ENCODE data around the gene FOXC2.

Gene FOXC2

DNA sequence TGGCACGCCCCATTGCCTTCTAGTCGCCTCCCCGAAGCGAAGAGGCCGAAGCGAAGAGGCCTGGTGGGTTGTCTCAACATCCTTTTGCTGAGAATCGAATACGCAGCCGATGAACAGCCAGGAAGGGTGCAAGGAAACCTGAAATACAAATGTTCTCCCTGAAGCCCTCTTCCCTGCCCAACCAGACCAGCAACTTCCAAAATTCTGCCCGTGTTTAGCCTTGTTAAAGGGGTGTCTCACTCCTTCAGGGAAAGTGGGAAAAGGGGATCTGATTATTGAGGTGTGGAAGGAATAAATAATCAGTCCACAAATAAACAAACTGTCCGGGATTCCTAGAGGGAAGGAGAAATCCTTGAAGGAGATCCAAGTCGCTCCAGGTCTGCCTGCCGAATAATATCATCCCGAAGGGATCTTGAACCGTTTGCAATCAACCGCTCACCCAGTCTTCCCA, 1.4 kb upstream of the FOXC2 start:
- TF ChIP-seq, protein P1, sequence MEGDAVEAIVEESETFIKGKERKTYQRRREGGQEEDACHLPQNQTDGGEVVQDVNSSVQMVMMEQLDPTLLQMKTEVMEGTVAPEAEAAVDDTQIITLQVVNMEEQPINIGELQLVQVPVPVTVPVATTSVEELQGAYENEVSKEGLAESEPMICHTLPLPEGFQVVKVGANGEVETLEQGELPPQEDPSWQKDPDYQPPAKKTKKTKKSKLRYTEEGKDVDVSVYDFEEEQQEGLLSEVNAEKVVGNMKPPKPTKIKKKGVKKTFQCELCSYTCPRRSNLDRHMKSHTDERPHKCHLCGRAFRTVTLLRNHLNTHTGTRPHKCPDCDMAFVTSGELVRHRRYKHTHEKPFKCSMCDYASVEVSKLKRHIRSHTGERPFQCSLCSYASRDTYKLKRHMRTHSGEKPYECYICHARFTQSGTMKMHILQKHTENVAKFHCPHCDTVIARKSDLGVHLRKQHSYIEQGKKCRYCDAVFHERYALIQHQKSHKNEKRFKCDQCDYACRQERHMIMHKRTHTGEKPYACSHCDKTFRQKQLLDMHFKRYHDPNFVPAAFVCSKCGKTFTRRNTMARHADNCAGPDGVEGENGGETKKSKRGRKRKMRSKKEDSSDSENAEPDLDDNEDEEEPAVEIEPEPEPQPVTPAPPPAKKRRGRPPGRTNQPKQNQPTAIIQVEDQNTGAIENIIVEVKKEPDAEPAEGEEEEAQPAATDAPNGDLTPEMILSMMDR (IDR thresholded peaks at IDR 0.05; ENCODE audit: low read depth, low read length) = no peak
- H3K4me3 ChIP-seq (ENCODE audit: low read depth, low read length) = no peak overlapping the region

GRCh38 chr16:86565644-86566511, 751 bp upstream of the FOXC2 start:
- peak overlapping the region; percentile 85; the same call in 1 of the 2 replicates for H3K4me3 ChIP-seq (ENCODE audit: low read depth, low read length)
- TF ChIP-seq, protein P1 (IDR thresholded peaks at IDR 0.05; ENCODE audit: low read depth, low read length) = no peak

- peak overlapping the region; percentile 85 for H3K4me3 ChIP-seq (ENCODE audit: low read depth, low read length)
- TF ChIP-seq, protein P1 (IDR thresholded peaks at IDR 0.05; ENCODE audit: low read depth, low read length) = no peak
These were observed 504 bp downstream of the FOXC2 start for GRCh38 chr16:86566966-86567700.

DNA sequence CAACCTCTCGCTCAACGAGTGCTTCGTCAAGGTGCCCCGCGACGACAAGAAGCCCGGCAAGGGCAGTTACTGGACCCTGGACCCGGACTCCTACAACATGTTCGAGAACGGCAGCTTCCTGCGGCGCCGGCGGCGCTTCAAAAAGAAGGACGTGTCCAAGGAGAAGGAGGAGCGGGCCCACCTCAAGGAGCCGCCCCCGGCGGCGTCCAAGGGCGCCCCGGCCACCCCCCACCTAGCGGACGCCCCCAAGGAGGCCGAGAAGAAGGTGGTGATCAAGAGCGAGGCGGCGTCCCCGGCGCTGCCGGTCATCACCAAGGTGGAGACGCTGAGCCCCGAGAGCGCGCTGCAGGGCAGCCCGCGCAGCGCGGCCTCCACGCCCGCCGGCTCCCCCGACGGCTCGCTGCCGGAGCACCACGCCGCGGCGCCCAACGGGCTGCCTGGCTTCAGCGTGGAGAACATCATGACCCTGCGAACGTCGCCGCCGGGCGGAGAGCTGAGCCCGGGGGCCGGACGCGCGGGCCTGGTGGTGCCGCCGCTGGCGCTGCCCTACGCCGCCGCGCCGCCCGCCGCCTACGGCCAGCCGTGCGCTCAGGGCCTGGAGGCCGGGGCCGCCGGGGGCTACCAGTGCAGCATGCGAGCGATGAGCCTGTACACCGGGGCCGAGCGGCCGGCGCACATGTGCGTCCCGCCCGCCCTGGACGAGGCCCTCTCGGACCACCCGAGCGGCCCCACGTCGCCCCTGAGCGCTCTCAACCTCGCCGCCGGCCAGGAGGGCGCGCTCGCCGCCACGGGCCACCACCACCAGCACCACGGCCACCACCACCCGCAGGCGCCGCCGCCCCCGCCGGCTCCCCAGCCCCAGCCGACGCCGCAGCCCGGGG, 1.3 kb downstream of the FOXC2 start:
- TF ChIP-seq, protein P1 (IDR thresholded peaks at IDR 0.05; ENCODE audit: low read depth, low read length) = no peak
- peak overlapping the region; percentile 85 for H3K4me3 ChIP-seq (ENCODE audit: low read depth, low read length)

DNA sequence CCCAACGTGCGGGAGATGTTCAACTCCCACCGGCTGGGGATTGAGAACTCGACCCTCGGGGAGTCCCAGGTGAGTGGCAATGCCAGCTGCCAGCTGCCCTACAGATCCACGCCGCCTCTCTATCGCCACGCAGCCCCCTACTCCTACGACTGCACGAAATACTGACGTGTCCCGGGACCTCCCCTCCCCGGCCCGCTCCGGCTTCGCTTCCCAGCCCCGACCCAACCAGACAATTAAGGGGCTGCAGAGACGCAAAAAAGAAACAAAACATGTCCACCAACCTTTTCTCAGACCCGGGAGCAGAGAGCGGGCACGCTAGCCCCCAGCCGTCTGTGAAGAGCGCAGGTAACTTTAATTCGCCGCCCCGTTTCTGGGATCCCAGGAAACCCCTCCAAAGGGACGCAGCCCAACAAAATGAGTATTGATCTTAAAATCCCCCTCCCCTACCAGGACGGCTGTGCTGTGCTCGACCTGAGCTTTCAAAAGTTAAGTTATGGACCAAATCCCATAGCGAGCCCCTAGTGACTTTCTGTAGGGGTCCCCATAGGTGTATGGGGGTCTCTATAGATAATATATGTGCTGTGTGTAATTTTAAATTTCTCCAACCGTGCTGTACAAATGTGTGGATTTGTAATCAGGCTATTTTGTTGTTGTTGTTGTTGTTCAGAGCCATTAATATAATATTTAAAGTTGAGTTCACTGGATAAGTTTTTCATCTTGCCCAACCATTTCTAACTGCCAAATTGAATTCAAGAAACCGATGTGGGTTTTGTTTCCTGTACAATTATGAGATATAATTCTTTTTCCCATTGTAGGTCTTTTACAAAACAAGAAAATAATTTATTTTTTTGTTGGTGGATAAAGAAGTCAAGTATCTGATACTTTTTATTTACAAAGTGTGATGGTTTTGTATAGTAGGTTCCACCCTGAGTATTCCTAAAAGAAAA, 2.3 kb downstream of the FOXC2 start:
- TF ChIP-seq, protein P1 (IDR thresholded peaks at IDR 0.05; ENCODE audit: low read depth, low read length) = no peak

More for the DNA sequence above, 2.3 kb downstream of the FOXC2 start:
- H3K4me3 ChIP-seq (ENCODE audit: low read depth, low read length) = peak overlapping the region; percentile 85
